SU-DHL-6 (cell line): ENCODE data around the gene IGF2R.

Experiments
- H2AFZ ChIP-seq: fragments of 200-600 bp; sonication (generic); 2 replicates; pipeline ENCODE4 v1.6.1; 2014; ENCODE audit warnings: low read depth, mild to moderate bottlenecking, moderate library complexity, mixed read lengths, antibody characterized with exemption, low read length; ENCODE audit not compliant: severe bottlenecking
- H3F3A ChIP-seq: fragments of 200-600 bp; shearing (Covaris generic); 2 replicates; pipeline ENCODE4 v1.6.0; 2016; ENCODE audit warnings: antibody characterized with exemption, mild to moderate bottlenecking; ENCODE audit not compliant: insufficient read depth
- H3K27ac ChIP-seq: fragments of 200-600 bp; sonication (generic); 2 replicates; pipeline ENCODE4 v1.5.1; 2016; ENCODE audit warnings: low read depth, mild to moderate bottlenecking, low read length, moderate library complexity, mixed read lengths
- H3K27me3 ChIP-seq: fragments of 200-600 bp; sonication (generic), shearing (Covaris generic); 2 replicates; pipeline ENCODE4 v1.6.0; 2014; ENCODE audit warnings: mild to moderate bottlenecking, low read length
- H3K36me3 ChIP-seq: fragments of 200-600 bp; sonication (generic); 2 replicates; pipeline ENCODE4 v1.6.1; 2014; ENCODE audit warnings: mild to moderate bottlenecking, low read length, mixed read lengths
- H3K4me2 ChIP-seq: fragments of 300-600, 200-600 bp; shearing (Covaris generic), sonication (generic); 2 replicates; pipeline ENCODE4 v1.6.0; 2014; ENCODE audit warnings: low read length, low read depth, mild to moderate bottlenecking; ENCODE audit not compliant: poor library complexity, severe bottlenecking
- H3K4me3 ChIP-seq: fragments of 200-600 bp; sonication (generic); 2 replicates; pipeline ENCODE4 v1.5.1; 2014; ENCODE audit warnings: antibody characterized with exemption, low read length, mild to moderate bottlenecking, mixed read lengths; ENCODE audit not compliant: insufficient read depth, poor library complexity, severe bottlenecking
- H3K79me2 ChIP-seq: fragments of 200-600 bp; sonication (generic); 2 replicates; pipeline ENCODE4 v1.6.1; 2014; ENCODE audit warnings: mild to moderate bottlenecking, low read length, moderate library complexity; ENCODE audit not compliant: insufficient read depth
- H3K9ac ChIP-seq: fragments of 200-600 bp; sonication (generic); 2 replicates; pipeline ENCODE4 v1.7.0; 2014; ENCODE audit warnings: mild to moderate bottlenecking, low read length
- H3K9me2 ChIP-seq: fragments of 200-600 bp; sonication (generic); replicated peaks from 2 replicates; pipeline ENCODE4 v1.6.1; 2014; ENCODE audit warnings: low read length; ENCODE audit not compliant: insufficient read depth
- H3K9me3 ChIP-seq: fragments of 200-600 bp; sonication (generic); 2 replicates; pipeline ENCODE4 v1.6.1; 2014; ENCODE audit warnings: low read length, mixed read lengths; ENCODE audit not compliant: insufficient read depth
- H4K20me1 ChIP-seq: fragments of 200-600 bp; sonication (generic); 2 replicates; pipeline ENCODE4 v1.6.1; 2014; ENCODE audit warnings: low read depth, mild to moderate bottlenecking, antibody characterized with exemption, low read length, moderate library complexity, mixed read lengths
- EZH2phosphoT487 ChIP-seq: fragments of 200-600 bp; sonication (generic), shearing (Covaris generic); conservative IDR thresholded peaks from 2 replicates; pipeline ENCODE4 v1.6.1; 2018; ENCODE audit warnings: mild to moderate bottlenecking, antibody characterized with exemption, low read length, moderate library complexity, mixed read lengths
- TF ChIP-seq, protein P1 (sequence below): fragments of 200-600 bp; sonication (generic); IDR thresholded peaks from one replicate; pipeline ENCODE4 v1.5.1; 2017; ENCODE audit warnings: antibody characterized with exemption, mild to moderate bottlenecking, low read length, moderate library complexity; ENCODE audit not compliant: insufficient read depth, poor library complexity, severe bottlenecking

Gene IGF2R

DNA sequence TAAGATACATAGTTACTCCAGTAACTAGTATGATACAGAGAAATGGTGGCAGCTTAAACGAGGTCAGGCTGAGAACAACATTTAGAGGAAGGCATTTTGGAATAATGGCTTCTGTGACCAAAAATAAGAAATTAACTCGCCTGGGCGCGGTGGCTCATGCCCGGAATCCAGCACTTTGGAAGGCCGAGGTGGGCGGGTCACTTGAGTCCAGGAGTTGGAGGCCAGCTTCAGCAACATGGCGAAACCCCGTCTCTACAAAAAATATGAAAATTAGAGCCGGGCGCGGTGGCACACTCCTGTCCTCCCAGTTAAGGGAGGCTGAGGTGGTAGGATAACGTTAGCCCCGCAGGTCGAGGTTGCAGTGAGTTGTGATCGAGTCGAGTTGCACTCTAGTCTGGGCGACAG is 1.8 kb downstream of the IGF2R start:
- Histone ChIP-seq H3K9me3 (no peaks in the 10 kb centered on the region), H2AFZ (no peak overlapping the region), H3K79me2 (peaks cover 59% of the 10 kb centered on the region), H3K27ac (no peak overlapping the region), H3K4me2 (peak overlapping the region; percentile 67), H3K36me3 (no peaks in the 10 kb centered on the region), H4K20me1 (peaks cover 28% of the 10 kb centered on the region), H3F3A (0 out of 2 replicates have a peak, but pooled peaks cover 3% of the 10 kb centered on the region), H3K4me3 (no peak overlapping the region), H3K9ac (no peak overlapping the region), H3K9me2 (no peaks in the 10 kb centered on the region), H3K27me3 (no peaks in the 10 kb centered on the region)
- no peak for TF ChIP-seq EZH2phosphoT487
- TF ChIP-seq, protein P1, sequence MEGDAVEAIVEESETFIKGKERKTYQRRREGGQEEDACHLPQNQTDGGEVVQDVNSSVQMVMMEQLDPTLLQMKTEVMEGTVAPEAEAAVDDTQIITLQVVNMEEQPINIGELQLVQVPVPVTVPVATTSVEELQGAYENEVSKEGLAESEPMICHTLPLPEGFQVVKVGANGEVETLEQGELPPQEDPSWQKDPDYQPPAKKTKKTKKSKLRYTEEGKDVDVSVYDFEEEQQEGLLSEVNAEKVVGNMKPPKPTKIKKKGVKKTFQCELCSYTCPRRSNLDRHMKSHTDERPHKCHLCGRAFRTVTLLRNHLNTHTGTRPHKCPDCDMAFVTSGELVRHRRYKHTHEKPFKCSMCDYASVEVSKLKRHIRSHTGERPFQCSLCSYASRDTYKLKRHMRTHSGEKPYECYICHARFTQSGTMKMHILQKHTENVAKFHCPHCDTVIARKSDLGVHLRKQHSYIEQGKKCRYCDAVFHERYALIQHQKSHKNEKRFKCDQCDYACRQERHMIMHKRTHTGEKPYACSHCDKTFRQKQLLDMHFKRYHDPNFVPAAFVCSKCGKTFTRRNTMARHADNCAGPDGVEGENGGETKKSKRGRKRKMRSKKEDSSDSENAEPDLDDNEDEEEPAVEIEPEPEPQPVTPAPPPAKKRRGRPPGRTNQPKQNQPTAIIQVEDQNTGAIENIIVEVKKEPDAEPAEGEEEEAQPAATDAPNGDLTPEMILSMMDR = no peak

DNA sequence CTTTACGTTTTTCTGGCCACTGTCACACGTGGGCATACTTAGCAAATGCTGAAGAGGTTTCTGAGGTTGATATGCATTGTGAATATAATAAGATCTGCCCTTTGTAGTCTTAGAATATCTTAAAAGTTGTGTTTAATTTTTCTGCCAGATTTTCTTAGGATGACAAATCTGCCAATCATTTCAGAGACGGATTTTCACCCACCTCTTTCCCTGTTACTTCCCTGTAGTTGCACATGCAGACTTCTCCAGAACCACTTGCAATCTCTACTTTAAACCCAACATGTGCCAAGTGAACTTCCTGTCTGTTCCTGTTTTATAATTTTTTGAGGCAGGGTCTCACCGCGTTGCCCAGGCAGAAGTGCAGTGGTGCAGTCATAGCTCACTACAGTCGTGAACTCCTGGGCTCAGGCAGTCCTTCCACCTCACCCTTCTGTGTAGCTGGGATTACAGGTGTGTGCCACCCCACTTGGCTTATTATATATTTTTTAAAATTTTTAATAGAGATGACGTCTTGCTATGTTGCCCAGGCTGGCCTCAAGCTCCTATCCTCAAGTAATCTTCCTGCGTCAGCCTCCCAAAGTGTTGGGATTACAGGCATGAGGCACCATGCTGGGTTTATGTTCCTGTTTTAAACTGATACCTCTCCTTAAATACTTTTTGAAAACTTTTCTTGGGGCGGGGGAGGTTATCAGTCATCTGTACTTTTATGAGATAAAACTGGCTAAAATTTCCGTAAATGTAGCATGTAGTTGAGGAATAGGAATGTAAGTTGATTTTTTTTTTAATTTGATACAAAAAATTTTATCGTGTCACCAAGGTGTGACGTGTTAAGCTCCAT is 2.7 kb downstream of the IGF2R start:
- H3K4me2 ChIP-seq = no peak overlapping the region
- no peak overlapping the region for H3K4me3 ChIP-seq
- no peak overlapping the region for H2AFZ ChIP-seq
- H3K9me3 ChIP-seq = no peaks in the 10 kb centered on the region
- H3F3A ChIP-seq = 0 out of 2 replicates have a peak, but pooled peaks cover 3% of the 10 kb centered on the region
- no peak for TF ChIP-seq EZH2phosphoT487
- TF ChIP-seq, protein P1 = no peak
- peaks cover 66% of the 10 kb centered on the region for H3K79me2 ChIP-seq
- H3K27ac ChIP-seq = no peak overlapping the region
- H3K9ac ChIP-seq = no peak overlapping the region
- peaks cover 37% of the 10 kb centered on the region for H4K20me1 ChIP-seq
- no peaks in the 10 kb centered on the region for H3K9me2 ChIP-seq
- H3K36me3 ChIP-seq = no peaks in the 10 kb centered on the region
- no peaks in the 10 kb centered on the region for H3K27me3 ChIP-seq

DNA sequence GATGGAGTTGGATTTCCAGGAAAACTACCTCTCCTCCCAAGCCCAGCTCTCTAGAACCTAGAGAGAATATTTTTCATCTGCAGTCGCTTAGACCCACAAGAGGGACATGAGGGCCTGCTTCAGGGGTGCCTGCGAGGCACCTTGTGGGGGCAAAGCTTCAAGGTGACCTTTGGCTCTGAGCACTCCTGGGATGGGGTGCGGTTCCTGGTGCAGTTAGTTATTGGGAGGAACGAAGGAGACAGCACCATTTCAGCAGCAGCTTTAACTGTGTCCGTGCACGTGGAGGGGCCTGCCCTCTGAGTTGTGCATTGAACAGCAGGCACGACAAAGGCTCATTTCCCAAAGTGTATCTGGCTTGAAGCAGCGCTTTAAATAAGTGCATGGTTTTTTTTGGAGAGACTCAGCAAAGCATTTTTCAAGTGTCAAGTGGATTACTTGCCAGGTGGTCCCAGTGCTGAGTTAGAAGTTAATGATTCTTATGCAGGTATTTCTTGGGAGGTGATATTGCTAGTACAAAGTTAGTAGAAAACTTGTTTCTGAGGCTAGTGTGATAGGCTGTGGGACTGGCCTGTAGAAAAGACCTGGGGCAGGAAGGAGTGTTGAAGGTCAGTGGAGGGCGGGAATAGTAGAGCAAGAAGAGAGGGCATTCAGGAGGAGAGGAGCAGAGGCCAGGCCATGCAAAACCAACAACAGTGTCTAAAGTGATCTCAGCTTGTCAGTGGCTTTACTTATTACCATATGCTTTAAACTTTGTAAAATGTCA is 3.8 kb downstream of the IGF2R start:
- Histone ChIP-seq H3K9me3 (no peaks in the 10 kb centered on the region), H3K4me3 (no peak overlapping the region), H3K9me2 (no peaks in the 10 kb centered on the region), H3K27ac (no peak overlapping the region), H3K79me2 (peaks cover 78% of the 10 kb centered on the region), H2AFZ (no peak overlapping the region), H3K27me3 (no peaks in the 10 kb centered on the region), H3K4me2 (no peak overlapping the region), H3K9ac (no peak overlapping the region), H3K36me3 (no peaks in the 10 kb centered on the region), H4K20me1 (peaks cover 41% of the 10 kb centered on the region), H3F3A (0 out of 2 replicates have a peak, but pooled peaks cover 3% of the 10 kb centered on the region)
- TF ChIP-seq, protein P1 = no peak
- TF ChIP-seq EZH2phosphoT487 = no peak
